Keratinocyte (primary cell): ENCODE data around the gene ANKRD6.

Experiments used
- CTCF ChIP-seq, 3 experiments: IDR thresholded peaks in 1 of 3; conservative IDR thresholded peaks in 1 of 3; optimal IDR thresholded peaks in 1 of 3; 2 replicates in 2 of 3; 3 replicates in 1 of 3; pipeline versions ENCODE3 to v1.5.1; 2011; ENCODE audit warnings: low read length in 3 of 3, mild to moderate bottlenecking in 3 of 3, moderate library complexity in 2 of 3, control low read depth in 1 of 3, inconsistent platforms in 1 of 3; ENCODE audit not compliant: insufficient read depth in 2 of 3; ENCODE audit errors: extremely low read depth in 1 of 3
- EZH2 ChIP-seq: IDR thresholded peaks from one replicate; pipeline ENCODE4 v1.6.1; 2012; ENCODE audit warnings: inconsistent platforms, mild to moderate bottlenecking, low read length, moderate library complexity

DNA sequence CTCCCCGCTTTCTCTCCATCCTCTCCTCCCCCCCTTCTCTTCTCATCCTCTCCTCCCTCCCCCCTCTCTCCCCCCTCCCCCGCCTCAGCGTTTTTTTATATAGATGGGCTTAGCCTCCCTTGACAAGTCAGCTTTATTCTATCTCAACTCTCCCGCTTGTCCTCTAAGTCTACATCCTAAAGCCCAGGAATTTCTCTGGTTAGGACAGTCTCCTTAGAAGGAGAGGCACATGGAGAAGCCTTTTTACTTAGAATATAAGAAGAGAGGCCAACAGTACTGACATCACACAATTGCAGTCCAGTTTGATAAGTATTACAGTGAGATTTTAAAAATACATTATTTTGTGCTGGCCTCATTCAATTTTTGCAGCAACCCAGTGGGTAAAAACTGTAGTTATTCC lies 122.1 kb downstream of the ANKRD6 start:
- TF ChIP-seq CTCF (optimal IDR thresholded peaks at IDR 0.05 in 1 of 3, IDR thresholded peaks at IDR 0.05 in 1 of 3, conservative IDR thresholded peaks at IDR 0.05 in 1 of 3; ENCODE audit: extremely low read depth in 1 of 3, insufficient read depth in 2 of 3, low read length in 3 of 3) (no peak), EZH2 (no peak)
